Suppressor macrophage treated with lipopolysaccharide for 4 hours (primary cell): ENCODE results near the gene TRAPPC5.
A peak's percentile ranks its signal among the peaks of the same experiment; 100 is the strongest.
"Not testable (repeated sequence)": the region's sequence is repeated elsewhere in the genome, so short reads cannot be mapped to it uniquely, and the experiment has no call there.

Experiments used
- DNase-seq: peaks from one replicate; pipeline ENCODE4 v3.0.0-alpha.2; 2020

The TRAPPC5 gene

GRCh38 chr19:7680606-7681339 lies at the start of gene TRAPPC5:
Gene TRAPPC5, plus strand, starts transcription at chr19:7680833. Its CDS starts 1,421 bp downstream, at chr19:7682254.
- DNase-seq = peak; percentile 95

GRCh38 chr19:7631577-7631976 lies 49.1 kb upstream of the TRAPPC5 start:
- DNase-seq = no peak

GRCh38 chr19:7632340-7633203 lies 48.1 kb upstream of the TRAPPC5 start:
- DNase-seq = no peak

GRCh38 chr19:7633698-7634097 lies 46.9 kb upstream of the TRAPPC5 start, which contains the start of gene PCP2:
Gene PCP2, minus strand, starts transcription at chr19:7633719. Its CDS starts 262 bp downstream, at chr19:7633457.
- no peak for DNase-seq

- no peak for DNase-seq
Measured at GRCh38 chr19:7635670-7636069, 45.0 kb upstream of the TRAPPC5 start.

- no peak for DNase-seq
Measured at GRCh38 chr19:7636317-7636690, 44.3 kb upstream of the TRAPPC5 start.

- peak; percentile 89 for DNase-seq
Measured at GRCh38 chr19:7636691-7637373, 43.8 kb upstream of the TRAPPC5 start, which contains the start of gene STXBP2. Gene STXBP2, plus strand, starts transcription at chr19:7637110. Its CDS starts 40 bp downstream, at chr19:7637150.

- peak; percentile 73 for DNase-seq
Measured at GRCh38 chr19:7637374-7638256, 43.0 kb upstream of the TRAPPC5 start.

GRCh38 chr19:7638802-7639465 lies 41.7 kb upstream of the TRAPPC5 start:
- no peak for DNase-seq

GRCh38 chr19:7639863-7640348 lies 40.7 kb upstream of the TRAPPC5 start:
- no peak for DNase-seq

GRCh38 chr19:7640803-7641202 lies 39.8 kb upstream of the TRAPPC5 start:
- no peak for DNase-seq

- DNase-seq = no peak
Measured at GRCh38 chr19:7641290-7642276, 39.0 kb upstream of the TRAPPC5 start.

- DNase-seq = no peak
Measured at GRCh38 chr19:7642295-7643030, 38.2 kb upstream of the TRAPPC5 start.

- DNase-seq = no peak
Measured at GRCh38 chr19:7643031-7643415, 37.6 kb upstream of the TRAPPC5 start.

- not testable (repeated sequence) for DNase-seq
Measured at GRCh38 chr19:7643629-7644549, 36.7 kb upstream of the TRAPPC5 start.

GRCh38 chr19:7644550-7644877 lies 36.1 kb upstream of the TRAPPC5 start:
- DNase-seq = no peak

- DNase-seq = peak; percentile 57
Measured at GRCh38 chr19:7645163-7645562, 35.5 kb upstream of the TRAPPC5 start.

- no peak for DNase-seq
Measured at GRCh38 chr19:7645656-7646425, 34.8 kb upstream of the TRAPPC5 start.
